CD4-positive, alpha-beta T cell treated with Interleukin-10 for 1 hour (primary cell): ENCODE results near the gene SLC22A5.

Experiments
- DNase-seq: peaks from one replicate; pipeline ENCODE4 v3.0.0-alpha.2; 2020

SLC22A5 gene

DNA sequence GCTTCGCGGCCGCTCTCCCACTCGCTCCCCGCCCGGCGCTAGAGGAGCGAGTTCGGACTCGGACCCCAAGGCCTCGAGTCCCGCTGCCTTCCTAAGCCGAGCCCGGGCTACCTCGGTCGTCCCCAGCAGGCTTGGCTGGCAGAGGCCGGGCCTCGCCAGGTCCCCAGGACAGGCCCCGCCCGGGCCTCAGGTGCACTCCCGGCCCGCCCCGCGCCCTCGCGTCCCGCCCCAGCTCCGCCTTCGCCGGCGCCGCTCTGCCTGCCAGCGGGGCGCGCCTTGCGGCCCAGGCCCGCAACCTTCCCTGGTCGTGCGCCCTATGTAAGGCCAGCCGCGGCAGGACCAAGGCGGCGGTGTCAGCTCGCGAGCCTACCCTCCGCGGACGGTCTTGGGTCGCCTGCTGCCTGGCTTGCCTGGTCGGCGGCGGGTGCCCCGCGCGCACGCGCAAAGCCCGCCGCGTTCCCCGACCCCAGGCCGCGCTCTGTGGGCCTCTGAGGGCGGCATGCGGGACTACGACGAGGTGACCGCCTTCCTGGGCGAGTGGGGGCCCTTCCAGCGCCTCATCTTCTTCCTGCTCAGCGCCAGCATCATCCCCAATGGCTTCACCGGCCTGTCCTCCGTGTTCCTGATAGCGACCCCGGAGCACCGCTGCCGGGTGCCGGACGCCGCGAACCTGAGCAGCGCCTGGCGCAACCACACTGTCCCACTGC lies at the start of gene SLC22A5:
Gene SLC22A5 (plus strand): TSS at position 237 of the 707 bp plus-strand sequence. CDS start 263 bp downstream, at position 500.
- DNase-seq: peak; percentile 64

- no peak for DNase-seq
Observed at GRCh38 chr5:132319975-132320374, 49.5 kb upstream of the SLC22A5 start.

- no peak for DNase-seq
Observed at GRCh38 chr5:132321109-132321721, 48.3 kb upstream of the SLC22A5 start.

DNA sequence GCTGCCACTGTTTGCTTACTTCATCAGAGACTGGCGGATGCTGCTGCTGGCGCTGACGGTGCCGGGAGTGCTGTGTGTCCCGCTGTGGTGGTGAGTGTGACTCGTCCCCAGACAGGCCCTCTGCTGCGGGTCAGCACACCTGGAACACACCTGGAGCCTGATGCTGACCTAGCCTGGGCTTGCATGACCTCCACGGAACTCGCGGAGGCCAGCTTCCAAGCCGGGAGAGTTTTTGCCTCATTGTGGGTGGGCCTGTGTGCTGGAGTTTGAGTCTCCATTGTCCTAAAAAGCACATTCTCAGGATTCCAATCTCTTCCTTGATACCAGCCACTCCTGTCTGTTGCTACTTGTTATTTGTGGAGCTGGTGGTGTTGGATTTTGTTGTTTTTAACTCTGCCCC lies 47.2 kb upstream of the SLC22A5 start:
- no peak for DNase-seq

DNA sequence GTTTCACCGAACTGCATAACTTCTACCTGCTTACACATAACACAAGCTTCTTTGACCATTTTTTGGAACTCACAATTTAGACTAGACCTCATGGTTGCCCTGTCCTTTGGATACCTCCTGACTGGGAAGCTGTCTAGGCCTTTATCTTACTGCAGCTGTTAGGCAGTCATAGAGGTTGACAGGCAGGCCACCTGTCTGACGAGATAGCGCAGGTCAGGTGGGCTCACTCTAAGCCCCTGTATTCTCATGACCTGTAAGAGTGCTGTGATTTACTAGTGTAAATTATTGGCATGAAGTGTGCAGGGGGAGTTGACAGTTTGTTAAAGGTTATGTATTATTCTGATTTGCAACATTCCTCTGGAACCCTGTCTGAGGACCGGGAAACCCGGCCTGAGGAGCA lies 46.3 kb upstream of the SLC22A5 start:
- no peak for DNase-seq

- no peak for DNase-seq
Observed at GRCh38 chr5:132325691-132326090, 43.8 kb upstream of the SLC22A5 start.

DNA sequence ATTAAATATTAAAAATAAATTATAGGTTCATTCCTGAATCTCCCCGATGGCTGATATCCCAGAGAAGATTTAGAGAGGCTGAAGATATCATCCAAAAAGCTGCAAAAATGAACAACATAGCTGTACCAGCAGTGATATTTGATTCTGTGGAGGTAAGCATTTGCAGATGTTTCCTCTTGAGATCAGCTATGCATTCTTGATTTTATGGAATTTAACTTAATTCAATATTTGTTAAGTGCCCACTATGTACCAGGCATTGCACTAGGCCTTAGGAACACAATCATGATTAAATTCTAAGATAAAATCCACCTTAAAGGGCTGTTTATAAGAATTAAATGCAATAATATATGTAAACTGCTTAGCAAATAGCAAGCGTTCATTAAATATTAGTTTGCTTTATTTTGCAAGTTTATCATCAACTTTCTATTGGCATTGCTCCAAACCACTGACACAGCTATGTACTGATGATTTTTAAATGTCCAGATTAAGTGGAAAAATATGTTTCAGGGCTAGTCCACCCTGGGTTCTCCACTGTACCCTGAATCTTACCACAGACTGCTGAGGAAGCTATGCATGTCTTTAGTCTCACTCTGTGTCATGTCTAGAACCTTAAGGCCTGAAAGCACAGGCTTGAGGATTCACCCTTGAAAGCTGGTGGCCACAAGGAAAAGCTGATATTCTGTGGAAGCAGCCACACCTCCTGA lies 42.1 kb upstream of the SLC22A5 start:
- DNase-seq: no peak

GRCh38 chr5:132334812-132335211 lies 34.7 kb upstream of the SLC22A5 start:
- no peak for DNase-seq

DNA sequence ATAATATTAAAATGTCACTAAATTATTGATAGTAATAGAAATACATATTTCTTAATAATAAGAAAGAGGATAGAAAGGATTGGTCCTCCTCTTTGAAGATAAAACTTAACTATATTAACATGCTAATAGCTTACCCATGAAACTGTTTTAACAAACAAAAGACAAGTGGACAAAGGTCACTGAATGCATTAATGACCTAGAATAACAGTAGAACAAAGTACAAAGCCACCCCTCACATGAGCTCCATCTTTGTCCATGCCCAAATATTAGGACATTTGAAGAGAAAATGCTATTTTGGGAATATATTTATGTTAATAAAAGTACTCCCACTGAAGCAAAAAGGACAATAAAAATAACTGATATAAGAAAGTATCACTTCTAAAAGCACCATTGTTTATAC lies 34.1 kb upstream of the SLC22A5 start:
- no peak for DNase-seq

- DNase-seq: no peak
Observed at GRCh38 chr5:132339502-132339901, 30.0 kb upstream of the SLC22A5 start.

GRCh38 chr5:132342291-132343180 lies 27.0 kb upstream of the SLC22A5 start:
- DNase-seq: no peak

GRCh38 chr5:132344775-132345514 lies 24.6 kb upstream of the SLC22A5 start:
- DNase-seq: no peak

GRCh38 chr5:132353486-132353995 lies 16.0 kb upstream of the SLC22A5 start:
- DNase-seq: no peak

- no peak for DNase-seq
Observed at GRCh38 chr5:132354381-132355139, 14.9 kb upstream of the SLC22A5 start.

DNA sequence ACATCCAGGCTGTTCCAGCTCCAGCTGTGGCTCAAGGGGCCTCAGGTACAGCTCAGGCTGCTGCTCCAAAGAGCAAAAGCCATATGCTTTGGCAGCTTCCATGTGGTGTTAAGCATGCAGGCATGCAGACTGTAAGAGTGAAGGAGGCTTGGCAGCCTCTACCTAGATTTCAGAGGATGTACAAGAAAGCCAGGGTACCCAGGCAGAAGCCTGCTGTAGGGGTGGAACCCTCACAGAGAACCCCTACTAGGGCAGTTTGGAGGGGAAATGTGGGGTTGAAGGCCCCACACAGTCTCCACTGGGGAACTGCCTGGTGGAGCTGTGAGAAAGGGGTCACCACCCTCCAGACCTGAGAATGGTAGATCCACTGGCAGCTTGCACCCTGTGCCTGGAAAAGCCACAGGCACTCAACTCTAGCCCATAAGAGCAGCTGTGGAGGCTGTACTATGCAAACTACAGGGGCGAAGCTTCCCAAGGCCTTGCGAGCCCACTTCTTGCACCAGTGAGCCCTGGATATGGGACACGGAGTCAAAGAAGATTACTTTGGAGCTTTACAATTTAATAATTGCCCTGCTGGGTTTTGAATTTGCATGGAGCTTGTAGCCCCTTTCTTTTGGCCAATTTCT lies 14.3 kb upstream of the SLC22A5 start:
- DNase-seq: no peak

GRCh38 chr5:132358775-132359174 lies 10.7 kb upstream of the SLC22A5 start:
- DNase-seq: no peak

GRCh38 chr5:132362086-132362485 lies 7.4 kb upstream of the SLC22A5 start:
- no peak for DNase-seq

- DNase-seq: no peak
Observed at GRCh38 chr5:132363431-132364112, 5.9 kb upstream of the SLC22A5 start.

DNA sequence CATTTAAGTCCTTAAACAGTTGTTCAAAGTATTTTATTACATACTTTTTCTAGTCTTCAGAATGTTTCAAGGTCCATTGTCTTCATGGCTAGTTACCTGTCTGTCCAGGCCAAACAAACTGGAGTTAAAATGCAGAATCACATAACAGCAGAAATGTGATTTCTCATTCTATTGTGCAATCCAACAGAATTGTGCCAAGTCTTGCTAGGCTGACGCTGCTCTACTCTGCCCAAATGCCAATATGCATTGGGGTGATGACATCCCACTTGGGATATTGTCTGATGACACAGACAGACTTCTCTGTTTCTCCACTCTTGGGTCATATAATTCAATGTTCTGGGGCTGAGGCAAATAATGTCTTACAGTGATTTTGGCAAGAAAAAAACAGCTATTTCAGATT lies 5.2 kb upstream of the SLC22A5 start:
- no peak for DNase-seq

DNA sequence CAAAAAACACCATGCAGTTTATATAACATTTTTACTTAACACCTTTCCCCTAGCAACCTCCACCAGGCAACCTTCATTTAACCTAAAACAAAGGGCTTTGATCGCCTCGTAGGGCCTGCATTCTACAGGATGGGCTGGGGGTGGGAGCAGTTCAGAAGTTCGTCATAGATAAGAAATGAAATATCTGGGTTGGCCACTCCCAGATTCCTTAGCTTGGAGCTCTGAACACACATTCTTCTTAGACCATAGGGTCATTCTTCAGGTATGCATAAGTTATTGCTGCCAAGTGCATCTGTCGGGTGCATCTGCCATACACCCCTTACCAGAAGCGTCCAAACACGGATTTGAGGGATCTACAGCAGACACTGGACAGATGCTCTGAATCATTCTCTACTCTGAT lies 4.3 kb upstream of the SLC22A5 start:
- DNase-seq: no peak
